ENCODE data around the gene CLIC6.
A peak's percentile ranks its signal among the peaks of the same experiment; 100 is the strongest.
"Not testable (repeated sequence)": the region's sequence is repeated elsewhere in the genome, so short reads cannot be mapped to it uniquely, and the experiment has no call there.

Gene CLIC6

DNA sequence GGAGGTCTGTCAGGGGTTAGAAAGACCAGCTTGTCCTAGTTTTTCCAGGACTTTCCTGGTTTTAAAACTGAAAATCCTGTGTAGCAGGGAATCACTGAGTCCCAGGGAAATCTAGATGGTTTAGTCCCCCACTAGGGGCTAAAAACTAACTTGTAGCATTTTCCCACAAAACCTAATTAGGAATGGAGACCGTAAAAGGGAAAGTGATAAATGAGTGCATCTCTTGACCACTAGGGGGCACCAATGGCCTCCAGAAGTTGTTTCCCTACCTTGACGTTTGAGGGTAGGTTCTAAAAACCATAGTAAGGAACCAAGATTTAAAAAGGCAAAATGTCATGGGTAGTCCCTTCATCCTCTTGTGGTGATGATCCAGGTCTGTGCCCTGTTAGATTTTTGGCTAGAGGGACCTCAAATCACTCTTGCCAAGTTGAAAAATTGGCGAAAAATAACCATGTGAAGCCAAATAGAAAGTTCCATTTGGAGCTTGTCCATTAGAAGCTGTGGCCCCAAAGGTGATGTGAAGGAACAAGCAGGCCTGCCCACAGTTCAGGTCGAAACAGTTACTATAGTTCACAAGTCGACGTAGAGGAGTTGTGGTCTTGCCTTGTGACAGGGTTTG is 24.5 kb downstream of the CLIC6 start:
- DNase-seq (ENCODE audit: low read depth): peak; percentile 58

- no peak for DNase-seq (ENCODE audit: low read depth)
These were observed 26.6 kb downstream of the CLIC6 start for GRCh38 chr21:34695434-34695833.

GRCh38 chr21:34696121-34696520 is 27.3 kb downstream of the CLIC6 start:
- no peak for DNase-seq (ENCODE audit: low read depth)

DNA sequence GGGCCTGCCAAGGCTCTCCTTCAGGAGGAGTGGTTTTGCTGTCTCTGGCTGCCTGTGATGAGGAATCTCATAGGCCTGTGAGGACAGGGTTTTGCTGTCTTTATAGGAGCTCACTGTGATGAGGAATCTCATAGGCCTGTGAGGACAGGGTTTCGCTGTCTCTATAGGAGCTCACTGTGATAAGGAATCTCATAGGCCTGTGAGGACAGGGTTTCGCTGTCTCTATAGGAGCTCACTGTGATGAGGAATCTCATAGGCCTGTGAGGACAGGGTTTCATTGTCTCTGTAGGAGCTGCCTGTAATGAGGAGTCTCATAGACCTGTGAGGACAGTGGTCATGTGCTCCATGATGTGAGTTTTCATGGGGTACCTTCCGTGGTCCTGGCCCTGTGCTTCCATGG is 29.0 kb downstream of the CLIC6 start:
- DNase-seq (ENCODE audit: low read depth): no peak

GRCh38 chr21:34698270-34699015 is 29.6 kb downstream of the CLIC6 start:
- no peak for DNase-seq (ENCODE audit: low read depth)

- DNase-seq (ENCODE audit: low read depth): no peak
These were observed 31.8 kb downstream of the CLIC6 start for GRCh38 chr21:34700605-34701004.

DNA sequence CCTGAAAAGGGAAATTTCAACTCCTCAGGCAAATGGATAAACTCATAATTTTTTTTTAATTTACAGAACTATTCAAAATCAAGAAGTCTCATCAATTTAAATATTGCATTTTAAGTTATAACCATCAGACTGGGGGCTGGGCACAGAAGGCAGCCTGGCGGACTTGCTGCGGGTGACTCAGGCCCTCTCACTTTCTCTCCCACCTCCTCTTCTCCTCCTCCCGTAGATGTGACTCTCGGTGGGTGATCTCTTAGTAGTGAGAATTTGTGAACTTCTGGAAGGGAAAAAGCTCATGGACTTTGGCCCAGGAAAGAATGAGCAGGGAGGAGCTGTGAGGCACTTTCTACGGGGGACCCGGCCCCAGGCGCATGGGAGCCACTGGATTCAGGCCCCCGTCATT is 32.9 kb downstream of the CLIC6 start:
- DNase-seq (ENCODE audit: low read depth): no peak

GRCh38 chr21:34702341-34703170 is 33.8 kb downstream of the CLIC6 start:
- peak; percentile 74 for DNase-seq (ENCODE audit: low read depth)

GRCh38 chr21:34703571-34703970 is 34.8 kb downstream of the CLIC6 start:
- DNase-seq (ENCODE audit: low read depth): no peak

- peak; percentile 6 for DNase-seq (ENCODE audit: low read depth)
These were observed 35.3 kb downstream of the CLIC6 start for GRCh38 chr21:34704119-34704518.

GRCh38 chr21:34705011-34705410 is 36.2 kb downstream of the CLIC6 start:
- no peak for DNase-seq (ENCODE audit: low read depth)

- DNase-seq (ENCODE audit: low read depth): no peak
These were observed 37.5 kb downstream of the CLIC6 start for GRCh38 chr21:34706337-34706736.

DNA sequence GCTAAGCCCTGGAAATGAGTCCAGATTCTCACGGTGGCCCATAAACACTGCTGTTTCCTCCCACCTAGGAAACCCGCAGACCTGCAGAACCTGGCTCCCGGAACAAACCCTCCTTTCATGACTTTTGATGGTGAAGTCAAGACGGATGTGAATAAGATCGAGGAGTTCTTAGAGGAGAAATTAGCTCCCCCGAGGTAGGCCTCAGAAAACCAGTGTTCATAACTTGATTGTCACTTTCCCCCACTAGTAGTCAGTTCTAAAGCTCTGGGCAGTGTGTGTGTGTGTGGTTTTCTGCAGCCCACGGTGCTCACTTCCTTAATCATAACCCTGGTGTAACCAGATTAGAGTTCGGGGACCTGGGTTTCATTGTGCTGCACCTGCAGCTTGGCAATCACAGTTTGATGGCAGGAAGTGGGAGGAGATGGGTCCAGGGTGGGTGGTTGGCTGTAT is 39.1 kb downstream of the CLIC6 start:
- no peak for DNase-seq (ENCODE audit: low read depth)

GRCh38 chr21:34713621-34714020 is 44.8 kb downstream of the CLIC6 start:
- no peak for DNase-seq (ENCODE audit: low read depth)

- no peak for DNase-seq (ENCODE audit: low read depth)
These were observed 46.7 kb downstream of the CLIC6 start for GRCh38 chr21:34715518-34715917.

- DNase-seq (ENCODE audit: low read depth): no peak
These were observed 47.3 kb downstream of the CLIC6 start for GRCh38 chr21:34715985-34716596.

DNA sequence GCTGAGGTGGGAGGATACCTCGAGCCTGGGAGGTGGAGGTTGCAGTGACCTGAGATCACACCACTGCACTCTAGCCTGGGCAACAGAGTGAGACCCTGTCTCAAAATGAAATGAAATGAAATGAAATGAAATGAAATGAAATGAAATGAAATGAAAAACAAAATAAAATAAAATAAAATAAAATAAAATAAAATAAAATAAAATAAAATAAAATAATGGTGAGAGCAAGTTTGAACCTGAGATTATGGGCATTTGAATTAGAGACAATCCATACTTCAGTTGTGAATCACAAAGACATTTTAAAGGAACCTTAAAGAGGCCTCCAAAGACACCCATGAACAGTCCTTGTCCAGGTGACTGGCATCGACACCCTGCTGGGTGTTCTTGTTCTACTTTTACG is 49.7 kb downstream of the CLIC6 start:
- not testable (repeated sequence) for DNase-seq (ENCODE audit: low read depth)

DNA sequence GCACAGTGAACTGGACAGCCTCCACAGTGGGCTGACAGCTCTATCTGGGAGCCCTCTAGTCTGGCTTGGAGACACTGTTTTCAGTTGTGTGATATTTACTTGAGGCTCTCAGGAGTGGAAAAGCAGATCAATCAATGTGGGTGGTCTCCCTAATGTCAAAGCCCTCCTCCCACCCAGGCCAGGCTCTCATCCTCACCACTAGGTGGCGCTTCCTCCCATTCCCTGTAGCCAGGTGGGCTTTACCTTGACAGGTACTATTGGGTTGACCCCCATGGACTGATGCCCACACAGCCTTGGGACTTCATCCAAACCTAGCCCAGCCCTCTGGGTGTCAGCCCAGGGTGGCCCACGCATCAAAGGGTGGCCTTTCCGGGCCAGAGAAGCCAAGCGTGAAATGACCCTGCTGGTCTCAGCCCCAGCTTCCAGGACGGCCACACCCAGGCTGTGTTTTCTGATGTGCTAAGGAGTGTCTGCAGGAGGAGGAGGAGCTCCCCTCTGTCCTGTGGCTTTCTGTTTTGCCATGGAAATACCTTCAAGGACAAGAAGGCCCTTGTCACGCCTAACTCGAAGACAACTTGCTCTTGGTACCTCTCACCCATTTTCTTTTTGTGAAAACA is 54.0 kb downstream of the CLIC6 start:
- no peak for DNase-seq (ENCODE audit: low read depth)

- DNase-seq (ENCODE audit: low read depth): no peak
These were observed 55.5 kb downstream of the CLIC6 start for GRCh38 chr21:34724131-34724856.

DNA sequence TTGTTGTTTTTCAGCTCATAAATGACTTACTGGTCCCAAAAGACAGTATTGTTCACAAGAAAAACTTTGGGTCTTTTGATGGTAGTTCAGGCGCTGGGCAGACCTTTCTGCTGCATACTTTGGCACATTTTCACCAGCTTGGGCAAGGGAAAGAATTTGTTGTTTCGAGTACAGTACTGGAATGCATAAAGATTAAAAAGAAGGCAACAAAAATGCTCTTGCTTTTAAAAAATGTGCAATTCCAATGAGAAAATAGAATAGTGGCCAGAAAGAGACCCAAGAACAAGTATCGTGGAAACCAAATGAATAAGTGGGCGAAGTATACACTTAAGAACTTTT is 56.0 kb downstream of the CLIC6 start:
- DNase-seq (ENCODE audit: low read depth): no peak

GRCh38 chr21:34726627-34727337 is 58.0 kb downstream of the CLIC6 start:
- peak; percentile 55 for DNase-seq (ENCODE audit: low read depth)
